Liver (tissue), 3 donors: Measurements from ENCODE around the gene ADGRL2.

Experiments
- CTCF ChIP-seq: fragments of 150-350 bp; IDR thresholded peaks from 2 replicates; pipeline ENCODE4 v1.5.1; 2017; ENCODE audit warnings: improper control_type of control experiment, low read depth, low read length; ENCODE audit not compliant: missing input control
- EGR1 ChIP-seq, 2 donors: IDR thresholded peaks; 2 replicates each; pipeline ENCODE4 v1.6.1; 2016 to 2018; ENCODE audit warnings: antibody characterized with exemption in 2 of 2, low read depth in 2 of 2
- GABPA ChIP-seq, 2 donors: IDR thresholded peaks in 1 of 2; conservative IDR thresholded peaks in 1 of 2; 2 replicates each; pipeline ENCODE4 v1.6.1; 2016; ENCODE audit warnings: antibody characterized with exemption in 2 of 2, mild to moderate bottlenecking in 1 of 2, moderate library complexity in 1 of 2
- MAX ChIP-seq: IDR thresholded peaks from 2 replicates; pipeline ENCODE4 v1.6.1; 2016; ENCODE audit warnings: antibody characterized with exemption
- RAD21 ChIP-seq, 2 donors: IDR thresholded peaks; 2 replicates each; pipeline ENCODE4 v1.6.1; 2016; ENCODE audit warnings: antibody characterized with exemption in 2 of 2, mild to moderate bottlenecking in 2 of 2
- RXRA ChIP-seq, 2 donors: IDR thresholded peaks; 2 replicates each; pipeline ENCODE4 v1.6.1; 2017 to 2018; ENCODE audit warnings: antibody characterized with exemption in 2 of 2, mild to moderate bottlenecking in 1 of 2
- YY1 ChIP-seq: IDR thresholded peaks from 2 replicates; pipeline ENCODE4 v1.6.1; 2016; ENCODE audit warnings: antibody characterized with exemption, mild to moderate bottlenecking
- ZBTB33 ChIP-seq: IDR thresholded peaks from 2 replicates; pipeline ENCODE4 v1.6.1; 2016; ENCODE audit warnings: antibody characterized with exemption
- donor health status: healthy.
- donor health status: healthy.

GRCh38 chr1:81990241-81990640, 189.5 kb downstream of the ADGRL2 start:
- TF ChIP-seq CTCF (no peak), ZBTB33 (no peak), RXRA (IDR thresholded peaks at IDR 0.05) (no peak), MAX (no peak), GABPA (IDR thresholded peaks at IDR 0.05 in 1 of 2, conservative IDR thresholded peaks at IDR 0.05 in 1 of 2) (no peak), EGR1 (IDR thresholded peaks at IDR 0.05; ENCODE audit: low read depth in 2 of 2) (no peak), RAD21 (IDR thresholded peaks at IDR 0.05) (no peak), YY1 (no peak)
